Caco-2 (cell line): ENCODE results near the gene ZNF394. TPM values are rescaled to one million over a fixed set of nuclear protein-coding genes. Genes with fewer than 3 reads are reported as not detected.
"Not testable (repeated sequence)": the region's sequence is repeated elsewhere in the genome, so short reads cannot be mapped to it uniquely, and the experiment has no call there.

Experiments used
- Bru-seq: library from RNA; stranded (reverse); fragments of 400-500 nt; gene quantifications from one replicate; lab custom pipeline; 2021; lab: Mats Ljungman, UMichigan
- BruChase-seq, 2 experiments: library from RNA; stranded (reverse); fragments of 400-500 nt; gene quantifications; one replicate each; lab custom pipeline; 2021; lab: Mats Ljungman, UMichigan
- BruUV-seq: library from RNA; stranded (reverse); fragments of 400-500 nt; replicated peaks from 2 replicates; lab custom pipeline; 2021; lab: Mats Ljungman, UMichigan
- CTCF ChIA-PET: fragments of 300-600 bp; sonication (Branson Sonifier 250); formaldehyde crosslinking; loops from one replicate; lab custom pipeline; 2022; ENCODE audit warnings: antibody characterized with exemption; lab: Charles Lee
- POLR2A ChIA-PET: fragments of 300-600 bp; sonication (Branson Sonifier 250); formaldehyde crosslinking; loops from one replicate; lab custom pipeline; 2022; ENCODE audit warnings: antibody characterized with exemption; lab: Charles Lee
- DNase-seq, 2 experiments: peaks; one replicate each; pipeline versions ENCODE4 v3.0.0 to v3.0.0-alpha.2; 2020 to 2022
- H3K27me3 ChIP-seq: replicated peaks from 2 replicates; pipeline ENCODE4 v1.6.0; 2011; ENCODE audit warnings: low read length; ENCODE audit not compliant: control insufficient read depth, insufficient read depth
- H3K36me3 ChIP-seq: 2 replicates; pipeline ENCODE4 v1.5.1; 2011; ENCODE audit warnings: low read length; ENCODE audit not compliant: control insufficient read depth, insufficient read depth
- H3K4me1 ChIP-seq: fragments of 250-450 bp; sonication (Bioruptor Pico); 2 replicates; pipeline ENCODE4 v1.5.1; 2020; ENCODE audit warnings: mild to moderate bottlenecking
- H3K4me3 ChIP-seq: 2 replicates; pipeline ENCODE4 v1.5.1; 2011; ENCODE audit warnings: low read depth, mild to moderate bottlenecking, control low read depth, low read length
- H3K9me3 ChIP-seq: fragments of 250-450 bp; sonication (Bioruptor Pico); 2 replicates; pipeline ENCODE4 v1.5.1; 2020; ENCODE audit warnings: mild to moderate bottlenecking, moderate library complexity
- H3K27ac Mint-ChIP-seq: one replicate; pipeline ENCODE4 v1.8.0; 2022; ENCODE audit warnings: mixed read lengths; ENCODE audit not compliant: unreplicated experiment
- H3K27me3 Mint-ChIP-seq: one replicate; pipeline ENCODE4 v1.8.0; 2022; ENCODE audit warnings: mixed read lengths; ENCODE audit not compliant: insufficient read depth, unreplicated experiment
- H3K36me3 Mint-ChIP-seq: one replicate; pipeline ENCODE4 v1.8.0; 2022; ENCODE audit warnings: mild to moderate bottlenecking, mixed read lengths; ENCODE audit not compliant: insufficient read depth, unreplicated experiment
- H3K4me1 Mint-ChIP-seq: one replicate; pipeline ENCODE4 v1.8.0; 2022; ENCODE audit warnings: low read depth, mixed read lengths; ENCODE audit not compliant: unreplicated experiment
- H3K4me3 Mint-ChIP-seq: one replicate; pipeline ENCODE4 v1.8.0; 2022; ENCODE audit warnings: mild to moderate bottlenecking, moderate library complexity, mixed read lengths; ENCODE audit not compliant: unreplicated experiment
- H3K9me3 Mint-ChIP-seq: one replicate; pipeline ENCODE4 v1.8.0; 2022; ENCODE audit warnings: mixed read lengths; ENCODE audit not compliant: unreplicated experiment
- intact Hi-C: fragments of 100-400 bp; cut with micrococcal nuclease; formaldehyde crosslinking; loops from one replicate; pipeline ENCODE4 v1.10.0; 2022; ENCODE audit not compliant: unreplicated experiment
- long read RNA-seq: library from polyadenylated mRNA; stranded (forward); transcript quantifications from one replicate; pipeline ENCODE4 v2.0.0, GENCODE V29; 2022
- total RNA-seq: library from RNA; stranded (reverse); gene quantifications from 2 replicates; pipeline ENCODE4 v1.2.3, GENCODE V29; 2022
- TF ChIP-seq, protein P1 (sequence below), 2 experiments: fragments of 200-600 bp in 1 of 2; IDR thresholded peaks; 1 replicate in 1 of 2; 2 replicates in 1 of 2; pipeline versions ENCODE4 v1.5.1 to v1.8.0; 2011 to 2022; ENCODE audit warnings: antibody characterized with exemption in 1 of 2, control low read depth in 1 of 2, inconsistent platforms in 1 of 2, low read depth in 1 of 2, low read length in 1 of 2, mild to moderate bottlenecking in 1 of 2, moderate library complexity in 1 of 2; ENCODE audit not compliant: insufficient read depth in 1 of 2, severe bottlenecking in 1 of 2, unreplicated experiment in 1 of 2

Gene ZNF394
- total RNA-seq, result 29.6 and 31.8 TPM in 2 replicates
- Bru-seq, nascent RNA, result percentile 88 among the genes with signal in this experiment
- percentile 88 among the genes with signal in this experiment for BruChase-seq, experiment 1, labeled RNA remaining after a 2-hour chase
- BruChase-seq, experiment 2, labeled RNA remaining after a 6-hour chase, result percentile 82 among the genes with signal in this experiment
- long read RNA-seq, transcript ZNF394-201 (3 exons, 2,179 nt), result major isoform, 32 of 48 reads
- long read RNA-seq, transcript ZNF394-203 (2 exons, 2,017 nt), result minor isoform, 8 of 48 reads
- long read RNA-seq, partial matches to known transcripts, result 1 of 48 reads
- long read RNA-seq, other reads (novel, unspliced or antisense), result 4 of 48 reads

DNA sequence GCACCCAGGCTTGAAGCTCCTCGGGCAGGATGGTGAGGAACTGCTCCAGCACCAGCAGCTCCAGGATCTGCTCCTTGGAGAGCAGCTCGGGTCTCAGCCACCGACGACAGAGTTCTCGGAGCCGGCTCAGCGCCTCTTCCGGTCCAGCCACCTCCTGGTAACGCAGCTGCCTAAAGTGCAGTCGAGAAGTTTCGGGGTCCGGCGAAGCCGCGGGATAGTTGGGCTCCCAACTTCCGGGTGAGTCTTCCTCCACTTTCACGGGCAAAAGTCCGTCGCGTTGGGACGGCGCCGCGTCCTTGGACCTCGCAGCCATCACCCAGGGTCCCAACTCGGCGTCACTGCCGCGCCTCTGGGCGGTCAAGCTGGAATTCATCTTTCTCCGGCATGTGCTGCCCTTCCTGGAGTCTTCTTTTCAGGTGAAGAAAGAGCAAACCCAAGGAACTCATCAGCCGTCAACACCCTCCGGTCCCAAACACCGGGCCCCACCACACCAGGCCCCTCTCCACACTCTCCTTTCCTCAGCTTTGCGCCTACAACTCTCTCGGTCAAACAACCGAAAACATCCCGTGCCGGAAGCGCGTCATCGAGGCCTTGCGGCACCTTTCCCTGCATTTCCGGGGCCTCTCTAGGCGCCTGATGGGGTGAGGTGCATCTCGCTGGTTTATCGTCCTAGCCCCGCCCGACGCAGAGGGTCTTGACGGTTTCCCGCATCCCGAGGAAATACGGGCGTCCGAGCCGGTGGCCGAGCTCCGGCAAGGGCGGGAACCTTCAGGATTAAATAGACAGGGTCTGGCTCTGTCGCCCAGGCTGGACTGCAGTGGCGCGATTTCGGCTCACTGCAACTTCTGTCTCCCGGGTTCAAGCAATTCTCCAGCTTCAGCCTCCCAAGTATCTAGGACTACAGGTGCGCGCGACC, at the start of gene ZNF394:
TSS of gene ZNF394 (minus strand) at position 561 of the 916 bp plus-strand sequence. CDS start at position 373, 188 bp downstream.
- POLR2A ChIA-PET, result interaction anchor here (0.5 to 1.7 kb wide), 5 partner anchors 27 to 116 kb away, joined by 3 to 5 read pairs (median 4); partner anchors contain the start of genes BUD31, PDAP1 and ZSCAN25
- Mint-ChIP-seq H3K4me3 (peak within 1 kb of the TSS; percentile 92), H3K4me1 (peaks cover 11% of the 10 kb centered on the region), H3K27ac (peak within 1 kb of the TSS; percentile 97), H3K9me3 (no peaks in the 10 kb centered on the region), H3K36me3 (peaks cover 42% of the 10 kb centered on the region), H3K27me3 (no peaks in the 10 kb centered on the region)
- CTCF ChIA-PET, result interaction anchor here (1.2 kb wide), 1 partner anchor 27 kb away, joined by 3 read pairs; no protein-coding TSS in a partner anchor
- intact Hi-C loops, result loop anchor here (1.0 to 10.0 kb wide), 2 partner anchors 28 to 195 kb away; partner anchors contain the start of gene ZNF789
- no peaks in the 10 kb centered on the region for H3K27me3 ChIP-seq
- H3K36me3 ChIP-seq, result peaks cover 3% of the 10 kb centered on the region; the same call in 1 of the 2 replicates
- peak within 1 kb of the TSS; percentile 87 for H3K4me3 ChIP-seq
- TF ChIP-seq, protein P1, sequence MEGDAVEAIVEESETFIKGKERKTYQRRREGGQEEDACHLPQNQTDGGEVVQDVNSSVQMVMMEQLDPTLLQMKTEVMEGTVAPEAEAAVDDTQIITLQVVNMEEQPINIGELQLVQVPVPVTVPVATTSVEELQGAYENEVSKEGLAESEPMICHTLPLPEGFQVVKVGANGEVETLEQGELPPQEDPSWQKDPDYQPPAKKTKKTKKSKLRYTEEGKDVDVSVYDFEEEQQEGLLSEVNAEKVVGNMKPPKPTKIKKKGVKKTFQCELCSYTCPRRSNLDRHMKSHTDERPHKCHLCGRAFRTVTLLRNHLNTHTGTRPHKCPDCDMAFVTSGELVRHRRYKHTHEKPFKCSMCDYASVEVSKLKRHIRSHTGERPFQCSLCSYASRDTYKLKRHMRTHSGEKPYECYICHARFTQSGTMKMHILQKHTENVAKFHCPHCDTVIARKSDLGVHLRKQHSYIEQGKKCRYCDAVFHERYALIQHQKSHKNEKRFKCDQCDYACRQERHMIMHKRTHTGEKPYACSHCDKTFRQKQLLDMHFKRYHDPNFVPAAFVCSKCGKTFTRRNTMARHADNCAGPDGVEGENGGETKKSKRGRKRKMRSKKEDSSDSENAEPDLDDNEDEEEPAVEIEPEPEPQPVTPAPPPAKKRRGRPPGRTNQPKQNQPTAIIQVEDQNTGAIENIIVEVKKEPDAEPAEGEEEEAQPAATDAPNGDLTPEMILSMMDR (IDR thresholded peaks at IDR 0.05; ENCODE audit: insufficient read depth in 1 of 2, low read depth in 1 of 2, low read length in 1 of 2, severe bottlenecking in 1 of 2, unreplicated experiment in 1 of 2), result no peak
- DNase-seq, result peak; percentile 92 to 93
- peaks cover 5% of the 10 kb centered on the region; the same call in 1 of the 2 replicates for H3K9me3 ChIP-seq
- H3K4me1 ChIP-seq, result no peaks in the 10 kb centered on the region
- TSS peak; percentile 87 for BruUV-seq

DNA sequence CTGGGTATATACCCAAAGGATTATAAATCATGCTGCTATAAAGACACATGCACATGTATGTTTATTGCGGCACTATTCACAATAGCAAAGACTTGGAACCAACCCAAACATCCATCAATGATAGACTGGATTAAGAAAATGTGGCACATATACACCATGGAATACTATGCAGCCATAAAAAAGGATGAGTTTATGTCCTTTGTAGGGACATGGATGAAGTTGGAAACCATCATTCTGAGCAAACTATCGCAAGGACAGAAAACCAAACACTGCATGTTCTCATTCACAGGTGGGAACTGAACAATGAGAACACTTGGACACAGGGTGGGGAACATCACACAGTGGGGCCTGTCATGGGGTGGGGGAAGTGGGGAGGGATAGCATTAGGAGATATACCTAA, 49.5 kb upstream of the ZNF394 start:
- DNase-seq, H3K4me3 Mint-ChIP-seq, POLR2A ChIA-PET, intact Hi-C loops, H3K4me3 ChIP-seq, CTCF ChIA-PET, H3K9me3 Mint-ChIP-seq, H3K27me3 ChIP-seq, BruUV-seq, H3K9me3 ChIP-seq, H3K36me3 ChIP-seq, H3K27me3 Mint-ChIP-seq, H3K27ac Mint-ChIP-seq, H3K4me1 ChIP-seq, H3K4me1 Mint-ChIP-seq: not testable (repeated sequence)
- H3K36me3 Mint-ChIP-seq, result peaks cover 16% of the 10 kb centered on the region

DNA sequence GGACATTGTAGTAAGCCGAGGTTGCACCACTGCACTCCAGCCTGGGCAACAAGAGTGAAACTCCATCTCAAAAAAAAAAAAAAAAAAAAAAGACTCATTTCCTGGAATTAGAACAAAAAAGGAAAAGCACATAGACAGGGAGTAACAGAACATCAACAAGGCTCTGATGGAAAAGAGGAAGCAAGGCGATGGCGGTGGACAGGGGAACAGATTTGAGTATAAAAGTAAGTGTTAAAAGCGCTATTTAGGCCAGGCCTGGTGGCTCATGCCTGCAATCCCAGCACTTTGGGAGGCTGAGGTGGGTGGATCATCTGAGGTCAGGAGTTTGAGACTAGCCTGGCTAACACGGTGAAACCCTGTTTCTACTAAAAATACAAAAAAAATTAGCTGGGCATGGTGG, 45.2 kb upstream of the ZNF394 start:
- H3K4me1 Mint-ChIP-seq, DNase-seq, H3K4me3 Mint-ChIP-seq, H3K4me1 ChIP-seq, H3K27me3 Mint-ChIP-seq, POLR2A ChIA-PET, BruUV-seq, H3K27ac Mint-ChIP-seq, intact Hi-C loops, H3K4me3 ChIP-seq, H3K9me3 ChIP-seq, CTCF ChIA-PET, H3K36me3 ChIP-seq, H3K27me3 ChIP-seq: not testable (repeated sequence)
- Mint-ChIP-seq H3K36me3 (peaks cover 16% of the 10 kb centered on the region), H3K9me3 (peaks cover 17% of the 10 kb centered on the region)
